Measurements from ENCODE around the gene CABP2. TPM values are rescaled to one million over a fixed set of nuclear protein-coding genes. Genes with fewer than 3 reads are reported as not detected.

Gene CABP2
- total RNA-seq, 4 donors from 2014 or later, result not detected

- no peaks in the 10 kb centered on the region for H3K9me3 ChIP-seq
- TF ChIP-seq POLR2A (IDR thresholded peaks at IDR 0.05), result no peak
- no peak for TF ChIP-seq CTCF (IDR thresholded peaks at IDR 0.05)
- H3K4me3 ChIP-seq, result no peak overlapping the region
- no peaks in the 10 kb centered on the region for H3K36me3 ChIP-seq
- no peaks in the 10 kb centered on the region for H3K27me3 ChIP-seq
- no peak overlapping the region for H3K27ac ChIP-seq
- peaks cover 0 to 7% (median 0%) of the 10 kb centered on the region in 4 donors for H3K4me1 ChIP-seq
- no peak for DNase-seq
Observed at GRCh38 chr11:67524480-67524808, 1.2 kb upstream of the CABP2 start.

GRCh38 chr11:67523556-67524479 is 572 bp upstream of the CABP2 start:
- no peaks in the 10 kb centered on the region for H3K36me3 ChIP-seq
- peaks cover 0 to 7% (median 0%) of the 10 kb centered on the region in 4 donors for H3K4me1 ChIP-seq
- no peak overlapping the region for H3K27ac ChIP-seq
- H3K4me3 ChIP-seq, result no peak overlapping the region
- H3K9me3 ChIP-seq, result no peaks in the 10 kb centered on the region
- no peak for DNase-seq
- no peaks in the 10 kb centered on the region for H3K27me3 ChIP-seq
- TF ChIP-seq POLR2A (IDR thresholded peaks at IDR 0.05) (no peak), CTCF (IDR thresholded peaks at IDR 0.05) (no peak)

GRCh38 chr11:67522338-67522737 is 908 bp downstream of the CABP2 start:
- Histone ChIP-seq H3K4me3 (no peak overlapping the region), H3K9me3 (no peaks in the 10 kb centered on the region), H3K36me3 (no peaks in the 10 kb centered on the region), H3K4me1 (peaks cover 0 to 7% (median 0%) of the 10 kb centered on the region in 4 donors), H3K27ac (no peak overlapping the region), H3K27me3 (no peaks in the 10 kb centered on the region)
- TF ChIP-seq POLR2A (IDR thresholded peaks at IDR 0.05) (no peak), CTCF (IDR thresholded peaks at IDR 0.05) (no peak)
- no peak for DNase-seq

- Histone ChIP-seq H3K27ac (no peak overlapping the region), H3K4me1 (peaks cover 0 to 7% (median 0%) of the 10 kb centered on the region in 4 donors), H3K9me3 (no peaks in the 10 kb centered on the region), H3K4me3 (no peak overlapping the region), H3K27me3 (no peaks in the 10 kb centered on the region), H3K36me3 (no peaks in the 10 kb centered on the region)
- DNase-seq, result no peak
- TF ChIP-seq CTCF (IDR thresholded peaks at IDR 0.05) (no peak), POLR2A (IDR thresholded peaks at IDR 0.05) (no peak)
Observed at GRCh38 chr11:67521924-67522323, 1.3 kb downstream of the CABP2 start.

GRCh38 chr11:67520856-67521824 is 2.1 kb downstream of the CABP2 start:
- no peak for DNase-seq
- Histone ChIP-seq H3K4me1 (peaks cover 0 to 7% (median 0%) of the 10 kb centered on the region in 4 donors), H3K27ac (no peak overlapping the region), H3K27me3 (no peaks in the 10 kb centered on the region), H3K4me3 (no peak overlapping the region), H3K36me3 (no peaks in the 10 kb centered on the region), H3K9me3 (no peaks in the 10 kb centered on the region)
- TF ChIP-seq CTCF (IDR thresholded peaks at IDR 0.05) (no peak), POLR2A (IDR thresholded peaks at IDR 0.05) (no peak)

Measured in Peyer's patch (tissue), 4 donors.